HepG2 (cell line): ENCODE data around the gene INPP5K. TPM values are rescaled to one million over a fixed set of nuclear protein-coding genes. Genes with fewer than 3 reads are reported as not detected.

Experiments
- CC2D1A ChIP-seq: sonication (generic); formaldehyde crosslinking; IDR thresholded peaks from 2 replicates; pipeline ENCODE4 v1.8.1; 2023; ENCODE audit warnings: mild to moderate bottlenecking, missing genetic modification reagents
- GATAD1 ChIP-seq: IDR thresholded peaks from 2 replicates; pipeline ENCODE4 v1.6.1; 2016; ENCODE audit warnings: missing genetic modification reagents, missing compliant biosample characterization
- MIXL1 ChIP-seq: IDR thresholded peaks from 2 replicates; pipeline ENCODE4 v1.6.1; 2016
- PRDM4 ChIP-seq: sonication (generic); formaldehyde crosslinking; IDR thresholded peaks from 2 replicates; pipeline ENCODE4 v1.9.0; 2021; ENCODE audit warnings: missing genetic modification reagents, borderline replicate concordance
- SNAPC2 ChIP-seq: sonication (generic); formaldehyde crosslinking; IDR thresholded peaks from 2 replicates; pipeline ENCODE4 v1.8.1; 2022; ENCODE audit warnings: mild to moderate bottlenecking, missing genetic modification reagents
- SP4 ChIP-seq: sonication (generic); formaldehyde crosslinking; IDR thresholded peaks from 2 replicates; pipeline ENCODE4 v1.8.1; 2023; ENCODE audit warnings: mild to moderate bottlenecking, missing genetic modification reagents
- TARDBP ChIP-seq: sonication (generic); formaldehyde crosslinking; IDR thresholded peaks from 2 replicates; pipeline ENCODE4 v1.8.0; 2022; ENCODE audit warnings: mild to moderate bottlenecking, missing genetic modification reagents
- THAP8 ChIP-seq: sonication (generic); formaldehyde crosslinking; IDR thresholded peaks from 2 replicates; pipeline ENCODE4 v1.5.1; 2020; ENCODE audit warnings: missing genetic modification reagents, mild to moderate bottlenecking, borderline replicate concordance
- ZNF260 ChIP-seq: sonication (generic); formaldehyde crosslinking; IDR thresholded peaks from 2 replicates; pipeline ENCODE4 v1.4.0; 2020; ENCODE audit warnings: missing genetic modification reagents, low read depth, mild to moderate bottlenecking, borderline replicate concordance
- ZNF274 ChIP-seq: sonication (generic); formaldehyde crosslinking; IDR thresholded peaks from 2 replicates; pipeline ENCODE4 v1.5.1; 2020; ENCODE audit warnings: mild to moderate bottlenecking, missing genetic modification reagents
- ZNF589 ChIP-seq: sonication (generic); formaldehyde crosslinking; conservative IDR thresholded peaks from 2 replicates; pipeline ENCODE4 v1.8.0; 2022; ENCODE audit warnings: mild to moderate bottlenecking, moderate library complexity, missing genetic modification reagents
- ZNF749 ChIP-seq: sonication (generic); formaldehyde crosslinking; IDR thresholded peaks from 2 replicates; pipeline ENCODE4 v1.8.0; 2022; ENCODE audit warnings: mild to moderate bottlenecking, missing genetic modification reagents, moderate library complexity, borderline replicate concordance
- ZNF776 ChIP-seq: sonication (generic); formaldehyde crosslinking; IDR thresholded peaks from 2 replicates; pipeline ENCODE4 v1.4.0; 2020; ENCODE audit warnings: mild to moderate bottlenecking, missing genetic modification reagents
- ZNF879 ChIP-seq: sonication (generic); formaldehyde crosslinking; IDR thresholded peaks from 2 replicates; pipeline ENCODE4 v1.8.1; 2023; ENCODE audit warnings: missing genetic modification reagents
- polyA plus RNA-seq, 8 experiments: library from polyadenylated mRNA; depleted of rRNA in 3 of 8; stranded (reverse) in 7 of 8; unstranded in 1 of 8; fragments of >200 nt; fragmentation: Illumina TruSeq in 4 of 8; extraction: Trizol in 4 of 8; gene quantifications; 2 replicates each; pipeline versions ENCODE4 v1.2.1 to v1.2.3, GENCODE V29; 2011 to 2016; ENCODE audit warnings: low read depth in 4 of 8, missing spikeins in 1 of 8, mixed read lengths in 1 of 8; ENCODE audit not compliant: insufficient read depth in 1 of 8
- total RNA-seq, 5 experiments: library from RNA; depleted of rRNA; stranded (reverse); fragments of >200 nt; fragmentation: Illumina TruSeq; extraction: Trizol; gene quantifications; 2 replicates each; pipeline ENCODE4 v1.2.3, GENCODE V29; 2016; ENCODE audit warnings: low read depth in 1 of 5
- TF ChIP-seq, protein P1 (sequence below): sonication (generic); formaldehyde crosslinking; conservative IDR thresholded peaks from 2 replicates; pipeline ENCODE4 v1.4.0; 2020; ENCODE audit warnings: mild to moderate bottlenecking, missing genetic modification reagents, moderate library complexity
- TF ChIP-seq, protein P2 (sequence below): sonication (generic); formaldehyde crosslinking; IDR thresholded peaks from 2 replicates; pipeline ENCODE4 v1.5.0; 2020; ENCODE audit warnings: missing genetic modification reagents, mild to moderate bottlenecking, borderline replicate concordance
- TF ChIP-seq, protein P3 (sequence below): IDR thresholded peaks from 2 replicates; pipeline ENCODE4 v1.6.1; 2016; ENCODE audit warnings: missing compliant biosample characterization, missing genetic modification reagents, borderline replicate concordance
- TF ChIP-seq, protein P4 (sequence below): IDR thresholded peaks from 2 replicates; pipeline ENCODE4 v1.6.1; 2016

INPP5K gene
- total and polyA plus RNA-seq, 2 of the 13 experiments (the other 11 are each of a cell fraction or from before 2014, with no cell fraction given), result 4.8 to 9.6 TPM

DNA sequence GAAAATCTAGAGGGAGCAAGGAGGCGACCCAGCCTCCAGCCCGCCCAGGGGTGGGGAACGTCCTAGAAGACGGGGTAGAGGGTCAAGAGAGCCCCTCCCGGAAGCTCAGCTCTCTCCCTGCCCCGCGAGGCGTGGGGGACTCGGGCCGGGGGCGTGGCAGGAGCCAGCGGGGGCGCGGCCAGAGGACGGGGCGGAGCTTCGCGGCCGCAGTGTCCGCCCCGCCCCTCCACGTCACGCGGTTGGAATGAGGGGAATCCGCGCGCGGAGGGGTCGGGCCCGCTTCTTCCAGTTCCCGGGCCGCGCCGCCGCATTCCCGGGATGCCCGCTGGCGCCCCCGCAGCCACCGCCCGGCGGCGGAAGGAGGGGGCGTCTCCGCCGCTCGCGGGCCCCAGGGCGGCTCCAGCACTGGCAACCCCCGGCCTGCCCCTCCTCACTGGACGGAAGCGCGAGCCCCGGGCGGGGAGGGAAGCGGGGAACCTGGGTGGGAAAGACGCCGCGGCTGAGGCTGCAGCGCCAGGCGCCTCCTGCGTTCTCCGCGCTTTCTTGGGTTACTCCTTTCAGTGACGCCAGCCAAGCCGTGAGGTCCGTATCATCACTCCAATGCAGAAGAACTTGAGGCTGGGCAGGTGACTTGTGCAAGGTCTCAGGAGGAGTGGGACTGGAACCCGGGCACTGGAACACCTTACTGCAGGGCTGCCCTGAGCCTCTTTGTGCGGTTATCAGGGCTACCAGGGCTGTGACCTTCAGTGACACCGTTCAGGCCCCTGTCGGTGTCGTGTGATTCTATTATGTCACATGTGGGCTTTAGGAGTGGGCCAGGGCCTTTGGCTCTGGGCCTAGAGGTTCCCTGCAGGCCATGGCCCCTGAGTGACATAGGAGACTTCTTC is 28.2 kb downstream of the INPP5K start (continued):
- TF ChIP-seq, protein P1, sequence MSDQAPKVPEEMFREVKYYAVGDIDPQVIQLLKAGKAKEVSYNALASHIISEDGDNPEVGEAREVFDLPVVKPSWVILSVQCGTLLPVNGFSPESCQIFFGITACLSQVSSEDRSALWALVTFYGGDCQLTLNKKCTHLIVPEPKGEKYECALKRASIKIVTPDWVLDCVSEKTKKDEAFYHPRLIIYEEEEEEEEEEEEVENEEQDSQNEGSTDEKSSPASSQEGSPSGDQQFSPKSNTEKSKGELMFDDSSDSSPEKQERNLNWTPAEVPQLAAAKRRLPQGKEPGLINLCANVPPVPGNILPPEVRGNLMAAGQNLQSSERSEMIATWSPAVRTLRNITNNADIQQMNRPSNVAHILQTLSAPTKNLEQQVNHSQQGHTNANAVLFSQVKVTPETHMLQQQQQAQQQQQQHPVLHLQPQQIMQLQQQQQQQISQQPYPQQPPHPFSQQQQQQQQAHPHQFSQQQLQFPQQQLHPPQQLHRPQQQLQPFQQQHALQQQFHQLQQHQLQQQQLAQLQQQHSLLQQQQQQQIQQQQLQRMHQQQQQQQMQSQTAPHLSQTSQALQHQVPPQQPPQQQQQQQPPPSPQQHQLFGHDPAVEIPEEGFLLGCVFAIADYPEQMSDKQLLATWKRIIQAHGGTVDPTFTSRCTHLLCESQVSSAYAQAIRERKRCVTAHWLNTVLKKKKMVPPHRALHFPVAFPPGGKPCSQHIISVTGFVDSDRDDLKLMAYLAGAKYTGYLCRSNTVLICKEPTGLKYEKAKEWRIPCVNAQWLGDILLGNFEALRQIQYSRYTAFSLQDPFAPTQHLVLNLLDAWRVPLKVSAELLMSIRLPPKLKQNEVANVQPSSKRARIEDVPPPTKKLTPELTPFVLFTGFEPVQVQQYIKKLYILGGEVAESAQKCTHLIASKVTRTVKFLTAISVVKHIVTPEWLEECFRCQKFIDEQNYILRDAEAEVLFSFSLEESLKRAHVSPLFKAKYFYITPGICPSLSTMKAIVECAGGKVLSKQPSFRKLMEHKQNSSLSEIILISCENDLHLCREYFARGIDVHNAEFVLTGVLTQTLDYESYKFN (CRISPR knock-in tag), result peak; percentile 63
- TF ChIP-seq CC2D1A (CRISPR knock-in tag), result no peak
- TF ChIP-seq, protein P2, sequence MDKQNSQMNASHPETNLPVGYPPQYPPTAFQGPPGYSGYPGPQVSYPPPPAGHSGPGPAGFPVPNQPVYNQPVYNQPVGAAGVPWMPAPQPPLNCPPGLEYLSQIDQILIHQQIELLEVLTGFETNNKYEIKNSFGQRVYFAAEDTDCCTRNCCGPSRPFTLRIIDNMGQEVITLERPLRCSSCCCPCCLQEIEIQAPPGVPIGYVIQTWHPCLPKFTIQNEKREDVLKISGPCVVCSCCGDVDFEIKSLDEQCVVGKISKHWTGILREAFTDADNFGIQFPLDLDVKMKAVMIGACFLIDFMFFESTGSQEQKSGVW (CRISPR knock-in tag), result no peak
- TF ChIP-seq MIXL1 (CRISPR knock-in tag), result no peak
- no peak for TF ChIP-seq ZNF260
- peak; percentile 55; the same call in 1 of the 2 replicates for TF ChIP-seq ZNF776
- peak; percentile 44 for TF ChIP-seq TARDBP (CRISPR knock-in tag)
- no peak for TF ChIP-seq ZNF749 (CRISPR knock-in tag)
- TF ChIP-seq SP4 (CRISPR knock-in tag), result peak; percentile 71; the same call in 1 of the 2 replicates
- TF ChIP-seq, protein P3, sequence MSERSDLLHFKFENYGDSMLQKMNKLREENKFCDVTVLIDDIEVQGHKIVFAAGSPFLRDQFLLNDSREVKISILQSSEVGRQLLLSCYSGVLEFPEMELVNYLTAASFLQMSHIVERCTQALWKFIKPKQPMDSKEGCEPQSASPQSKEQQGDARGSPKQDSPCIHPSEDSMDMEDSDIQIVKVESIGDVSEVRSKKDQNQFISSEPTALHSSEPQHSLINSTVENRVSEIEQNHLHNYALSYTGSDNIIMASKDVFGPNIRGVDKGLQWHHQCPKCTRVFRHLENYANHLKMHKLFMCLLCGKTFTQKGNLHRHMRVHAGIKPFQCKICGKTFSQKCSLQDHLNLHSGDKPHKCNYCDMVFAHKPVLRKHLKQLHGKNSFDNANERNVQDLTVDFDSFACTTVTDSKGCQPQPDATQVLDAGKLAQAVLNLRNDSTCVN (CRISPR knock-in tag), result 0 out of 2 replicates have a peak, but pooled peaks have one; percentile 15
- TF ChIP-seq THAP8 (CRISPR knock-in tag), result no peak
- no peak for TF ChIP-seq ZNF879 (CRISPR knock-in tag)
- no peak for TF ChIP-seq GATAD1 (CRISPR knock-in tag)
- 0 out of 2 replicates have a peak, but pooled peaks have one; percentile 25 for TF ChIP-seq SNAPC2 (CRISPR knock-in tag)
- TF ChIP-seq PRDM4 (CRISPR knock-in tag), result no peak
- no peak for TF ChIP-seq ZNF274 (CRISPR knock-in tag)
- TF ChIP-seq, protein P4, sequence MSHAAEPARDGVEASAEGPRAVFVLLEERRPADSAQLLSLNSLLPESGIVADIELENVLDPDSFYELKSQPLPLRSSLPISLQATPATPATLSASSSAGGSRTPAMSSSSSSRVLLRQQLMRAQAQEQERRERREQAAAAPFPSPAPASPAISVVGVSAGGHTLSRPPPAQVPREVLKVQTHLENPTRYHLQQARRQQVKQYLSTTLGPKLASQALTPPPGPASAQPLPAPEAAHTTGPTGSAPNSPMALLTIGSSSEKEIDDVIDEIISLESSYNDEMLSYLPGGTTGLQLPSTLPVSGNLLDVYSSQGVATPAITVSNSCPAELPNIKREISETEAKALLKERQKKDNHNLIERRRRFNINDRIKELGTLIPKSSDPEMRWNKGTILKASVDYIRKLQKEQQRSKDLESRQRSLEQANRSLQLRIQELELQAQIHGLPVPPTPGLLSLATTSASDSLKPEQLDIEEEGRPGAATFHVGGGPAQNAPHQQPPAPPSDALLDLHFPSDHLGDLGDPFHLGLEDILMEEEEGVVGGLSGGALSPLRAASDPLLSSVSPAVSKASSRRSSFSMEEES, result peak; percentile 53; the same call in 1 of the 2 replicates
- TF ChIP-seq ZNF589 (CRISPR knock-in tag), result no peak
